GM23338 (cell line): Measurements from ENCODE around the gene OCA2. TPM values are rescaled to one million over a fixed set of nuclear protein-coding genes. Genes with fewer than 3 reads are reported as not detected.

ENCODE experiments used
- ATAC-seq: fragments of 200-7000 bp; cut with Tn5 transposase; 3 replicates; pipeline ENCODE4 v1.9.1; 2020
- DNase-seq: peaks from one replicate; pipeline ENCODE4 v3.0.0-alpha.2; 2015; ENCODE audit warnings: low spot score
- H2AFZ ChIP-seq: fragments of 200-600 bp; sonication (generic); 2 replicates; pipeline ENCODE4 v1.8.0; 2016; ENCODE audit warnings: antibody characterized with exemption, mild to moderate bottlenecking, moderate library complexity
- H3F3A ChIP-seq: fragments of 200-600 bp; sonication (generic); replicated peaks from 2 replicates; pipeline ENCODE4 v1.8.0; 2017; ENCODE audit warnings: antibody characterized with exemption, mixed run types, low read depth
- H3K27ac ChIP-seq: fragments of 200-600 bp; sonication (generic); 2 replicates; pipeline ENCODE4 v1.6.1; 2016; ENCODE audit warnings: low read depth
- H3K27me3 ChIP-seq: fragments of 200-600 bp; sonication (generic); 2 replicates; pipeline ENCODE4 v1.8.0; 2016; ENCODE audit warnings: mild to moderate bottlenecking, mixed run types, moderate library complexity; ENCODE audit not compliant: insufficient read depth
- H3K36me3 ChIP-seq: fragments of 200-600 bp; sonication (generic); 2 replicates; pipeline ENCODE4 v1.8.0; 2016; ENCODE audit warnings: mild to moderate bottlenecking; ENCODE audit not compliant: insufficient read depth
- H3K4me1 ChIP-seq: fragments of 200-600 bp; sonication (generic); 2 replicates; pipeline ENCODE4 v1.8.0; 2016; ENCODE audit warnings: mild to moderate bottlenecking, moderate library complexity; ENCODE audit not compliant: insufficient read depth
- H3K4me2 ChIP-seq: fragments of 200-600 bp; sonication (generic); 2 replicates; pipeline ENCODE4 v1.7.1; 2017; ENCODE audit warnings: mixed run types
- H3K4me3 ChIP-seq: fragments of 200-600 bp; sonication (generic); 2 replicates; pipeline ENCODE4 v1.6.1; 2016; ENCODE audit warnings: mixed run types
- H3K79me2 ChIP-seq: fragments of 200-600 bp; sonication (generic); replicated peaks from 2 replicates; pipeline ENCODE4 v1.8.0; 2017; ENCODE audit warnings: mild to moderate bottlenecking; ENCODE audit not compliant: insufficient read depth
- H3K9me2 ChIP-seq: fragments of 200-600 bp; sonication (generic); 2 replicates; pipeline ENCODE4 v1.8.0; 2017; ENCODE audit not compliant: insufficient read depth
- H4K20me1 ChIP-seq: fragments of 200-600 bp; sonication (generic); replicated peaks from 2 replicates; pipeline ENCODE4 v1.8.0; 2017; ENCODE audit warnings: mild to moderate bottlenecking; ENCODE audit not compliant: insufficient read depth
- H3K27ac Mint-ChIP-seq: 2 replicates; pipeline ENCODE4 v1.8.0; 2020; ENCODE audit warnings: inconsistent platforms, mild to moderate bottlenecking, moderate library complexity, mixed read lengths
- H3K27me3 Mint-ChIP-seq: 3 replicates; pipeline ENCODE4 v1.8.0; 2022; ENCODE audit warnings: low read depth, mild to moderate bottlenecking, moderate library complexity, mixed read lengths, inconsistent platforms; ENCODE audit not compliant: insufficient read depth, poor library complexity
- H3K36me3 Mint-ChIP-seq: 3 replicates; pipeline ENCODE4 v1.8.0; 2021; ENCODE audit warnings: low read depth, mild to moderate bottlenecking, inconsistent platforms, moderate library complexity, mixed read lengths
- H3K4me1 Mint-ChIP-seq: 3 replicates; pipeline ENCODE4 v1.8.0; 2020; ENCODE audit warnings: mild to moderate bottlenecking, inconsistent platforms, mixed read lengths
- H3K4me3 Mint-ChIP-seq: 3 replicates; pipeline ENCODE4 v1.8.0; 2021; ENCODE audit warnings: moderate library complexity, mild to moderate bottlenecking, inconsistent platforms, mixed read lengths
- H3K9me3 Mint-ChIP-seq: 3 replicates; pipeline ENCODE4 v1.8.0; 2020; ENCODE audit warnings: moderate library complexity, mild to moderate bottlenecking, inconsistent platforms, mixed read lengths
- EZH2 ChIP-seq: fragments of 200-600 bp; sonication (generic); IDR thresholded peaks from one replicate; pipeline ENCODE4 v1.8.0; 2017; ENCODE audit warnings: antibody characterized with exemption, mild to moderate bottlenecking, low read depth; ENCODE audit not compliant: unreplicated experiment
- JUNB ChIP-seq: IDR thresholded peaks from one replicate; pipeline ENCODE4 v1.6.1; 2016; ENCODE audit warnings: antibody characterized with exemption; ENCODE audit not compliant: unreplicated experiment
- POLR2AphosphoS5 ChIP-seq: IDR thresholded peaks from 2 replicates; pipeline ENCODE4 v1.6.1; 2016; ENCODE audit warnings: antibody characterized with exemption, low read depth
- STAT1 ChIP-seq: IDR thresholded peaks from one replicate; pipeline ENCODE4 v1.6.1; 2016; ENCODE audit warnings: antibody characterized with exemption; ENCODE audit not compliant: unreplicated experiment
- ZNF331 ChIP-seq: fragments of 250-450 bp; sonication (Bioruptor Pico); IDR thresholded peaks from 2 replicates; pipeline ENCODE4 v1.5.0; 2020; ENCODE audit warnings: low read depth, mild to moderate bottlenecking, moderate library complexity
- ZNF462 ChIP-seq: fragments of 250-450 bp; sonication (Bioruptor Pico); IDR thresholded peaks from 2 replicates; pipeline ENCODE4 v1.5.0; 2020; ENCODE audit warnings: mild to moderate bottlenecking, moderate library complexity
- polyA plus RNA-seq: library from polyadenylated mRNA; unstranded; fragments of >200 nt; fragmentation: Nextera tagmentation; extraction: Ambion mirVana; gene quantifications from 2 replicates; pipeline ENCODE4 v1.2.1, GENCODE V29; 2016
- total RNA-seq: library from RNA; depleted of rRNA; stranded (reverse); fragments of >200 nt; shearing (Covaris generic); gene quantifications from 2 replicates; pipeline ENCODE4 v1.2.3, GENCODE V29; 2014

OCA2 gene
- total and polyA plus RNA-seq, 2 experiments from 2014 or later: 0.40 to 0.69 TPM

DNA sequence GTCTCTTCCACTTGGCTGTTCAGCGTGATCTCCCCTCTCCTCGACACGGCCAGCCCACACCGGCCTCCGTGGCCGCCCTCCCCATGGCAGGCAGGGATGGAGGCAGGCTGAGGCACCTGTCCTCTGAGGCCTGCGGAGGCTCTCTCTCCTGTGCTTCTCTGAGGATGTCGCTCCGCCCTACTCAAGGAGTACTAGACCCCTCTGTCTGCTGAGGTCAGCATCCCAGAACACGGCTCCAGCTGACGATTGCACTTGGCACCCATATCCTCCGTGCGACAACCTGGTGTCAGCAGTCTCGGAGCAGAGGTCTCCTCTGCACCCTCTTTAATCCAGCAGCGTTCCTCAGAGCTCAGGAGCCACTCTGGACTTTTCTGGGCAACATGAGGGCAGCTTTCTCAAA, 322.6 kb downstream of the OCA2 start (continued):
- TF ChIP-seq ZNF462 (CRISPR knock-in tag) (no peak), ZNF331 (CRISPR knock-in tag) (no peak), STAT1 (no peak), POLR2AphosphoS5 (no peak)

DNA sequence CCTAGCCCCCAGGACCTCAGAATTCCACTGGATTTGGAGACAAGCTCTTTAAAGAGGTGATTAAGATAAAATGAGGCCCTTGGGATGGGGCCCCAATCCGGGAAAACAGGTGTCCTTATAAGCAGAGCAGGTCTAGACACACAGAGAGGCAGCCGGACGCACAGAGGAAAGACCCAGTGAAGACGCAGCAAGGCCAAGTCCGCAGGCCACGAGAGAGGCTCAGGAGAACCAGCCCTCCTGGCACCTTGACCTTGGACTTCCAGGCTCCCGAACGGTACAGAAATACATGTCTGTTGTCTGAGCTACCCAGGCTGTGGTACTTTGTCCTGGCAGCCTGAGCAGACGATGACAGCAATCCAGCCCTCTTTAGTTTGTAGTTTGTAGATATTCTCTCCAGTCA, 324.5 kb downstream of the OCA2 start:
- H3K27ac Mint-ChIP-seq: no peak overlapping the region
- no peaks in the 10 kb centered on the region; the same call in 2 of the 3 replicates for H3K9me3 Mint-ChIP-seq
- Histone ChIP-seq H2AFZ (peak overlapping the region; percentile 69; the same call in 1 of the 2 replicates), H3K9me2 (no peaks in the 10 kb centered on the region), H3K36me3 (no peaks in the 10 kb centered on the region), H3K4me1 (no peaks in the 10 kb centered on the region), H3K27me3 (no peaks in the 10 kb centered on the region), H3K79me2 (no peaks in the 10 kb centered on the region), H3K27ac (no peak overlapping the region), H4K20me1 (no peaks in the 10 kb centered on the region), H3K4me3 (no peak overlapping the region), H3F3A (no peaks in the 10 kb centered on the region), H3K4me2 (no peak overlapping the region)
- ATAC-seq: no peak
- H3K4me1 Mint-ChIP-seq: no peaks in the 10 kb centered on the region
- H3K36me3 Mint-ChIP-seq: no peaks in the 10 kb centered on the region
- H3K4me3 Mint-ChIP-seq: no peak overlapping the region
- DNase-seq: no peak
- peaks cover 3% of the 10 kb centered on the region for H3K27me3 Mint-ChIP-seq
- TF ChIP-seq ZNF462 (CRISPR knock-in tag): no peak
- no peak for TF ChIP-seq JUNB
- TF ChIP-seq STAT1: no peak
- no peak for TF ChIP-seq EZH2
